HG03342 (cell line): ENCODE measurements around the gene CD200.

ENCODE experiments used
- ATAC-seq: cut with Tn5 transposase; IDR thresholded peaks from one replicate; pipeline ENCODE4 v1.9.1; 2021; ENCODE audit warnings: mild to moderate bottlenecking, moderate library complexity; ENCODE audit not compliant: unreplicated experiment

CD200 gene

DNA sequence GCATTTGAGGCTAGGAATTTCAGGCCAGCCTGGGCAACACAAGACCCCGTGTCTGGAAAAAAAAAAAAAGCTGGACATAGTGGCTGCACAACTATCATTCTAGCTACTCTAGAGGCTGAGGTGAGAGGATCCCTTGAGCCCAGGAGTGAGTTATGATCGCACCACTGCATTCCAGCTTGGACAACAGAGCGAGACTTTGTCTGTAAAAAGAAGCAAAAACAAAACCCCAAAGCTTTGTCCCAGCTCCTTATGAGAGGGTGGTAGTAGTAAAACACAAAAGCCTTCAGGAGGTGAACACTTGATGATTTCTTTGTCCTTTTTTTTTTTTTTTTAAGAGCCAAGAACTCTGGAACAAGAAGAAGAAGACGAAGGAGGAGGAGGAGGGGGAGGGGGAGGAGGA is 1.1 kb upstream of the CD200 start:
- ATAC-seq, result no peak

DNA sequence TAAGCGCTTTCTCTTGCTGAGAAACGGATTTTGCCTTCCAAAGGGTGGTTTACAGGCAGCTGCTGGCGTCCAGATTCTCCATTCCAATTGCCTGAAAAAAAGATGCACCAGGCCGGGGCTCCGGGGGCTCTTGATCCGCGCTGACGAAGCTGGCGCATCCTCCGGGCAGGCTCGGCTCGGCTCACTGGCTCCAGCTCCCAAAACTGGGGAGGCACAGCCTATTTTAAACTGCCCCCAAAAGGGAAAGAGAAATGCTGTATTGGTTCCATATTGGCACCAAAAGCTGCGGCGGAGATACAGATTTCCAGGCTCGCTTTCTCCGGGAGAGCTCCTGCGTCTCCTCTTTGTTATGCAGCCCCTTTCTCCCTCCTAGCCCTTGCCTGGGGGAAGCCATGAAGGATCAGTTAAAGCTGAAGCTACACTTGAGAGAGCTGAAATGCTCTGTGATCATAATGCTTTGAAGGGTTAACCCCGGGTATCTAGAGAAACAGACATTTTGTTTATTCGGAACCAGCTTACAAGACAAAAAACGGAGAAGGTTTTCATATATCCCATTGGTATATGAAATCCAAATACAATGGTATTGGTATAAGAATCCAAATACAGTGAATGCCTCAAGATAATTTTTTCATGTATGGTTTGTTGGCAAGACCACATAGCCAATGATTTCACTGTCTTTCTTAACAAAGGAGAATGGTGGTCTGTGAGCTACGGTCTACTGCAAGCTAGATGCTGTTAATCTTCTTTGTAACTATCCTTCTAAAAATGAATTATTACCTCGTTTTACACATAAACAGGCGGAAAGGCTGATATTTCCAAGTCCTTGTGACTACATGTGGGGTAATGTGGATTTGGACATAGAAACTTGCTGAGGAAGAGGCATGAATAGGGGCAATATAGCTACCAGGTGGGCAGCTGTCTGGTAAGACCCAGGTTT is 693 bp downstream of the CD200 start:
- ATAC-seq, result peak; percentile 32

DNA sequence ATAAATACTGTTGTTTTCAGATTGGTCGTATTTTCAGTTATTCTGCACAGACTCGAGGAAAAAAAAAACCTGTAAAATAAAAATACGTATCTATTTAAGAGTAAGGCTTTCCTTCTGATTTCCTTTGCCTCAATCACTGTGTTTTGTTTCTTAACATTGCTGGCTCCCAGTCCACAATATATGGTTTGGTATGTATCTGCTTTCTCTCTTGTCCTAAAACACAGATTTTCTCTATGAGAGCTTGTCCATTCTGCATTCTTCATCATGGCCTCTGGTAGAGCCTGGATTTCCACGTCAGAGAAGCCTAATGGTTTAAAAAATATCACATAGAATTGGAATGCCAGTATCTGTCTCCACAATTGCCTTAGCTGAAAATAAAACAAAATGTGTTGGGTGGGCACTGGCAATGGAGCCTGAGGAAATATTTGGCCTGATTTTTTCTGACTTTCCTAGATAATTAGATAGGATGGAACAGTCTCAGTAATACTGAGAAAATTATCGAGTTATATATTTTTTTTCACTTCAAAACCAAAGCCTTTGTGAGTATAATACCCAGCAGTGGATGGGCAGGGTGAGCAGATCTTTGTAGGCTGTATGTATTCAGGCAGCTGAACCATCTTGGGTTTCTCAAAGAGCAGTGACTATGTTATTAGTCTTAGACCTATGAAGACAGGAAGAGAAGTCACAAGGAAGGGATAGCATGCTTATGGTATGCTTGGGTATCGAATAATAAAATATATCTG is 1.9 kb downstream of the CD200 start:
- no peak for ATAC-seq

DNA sequence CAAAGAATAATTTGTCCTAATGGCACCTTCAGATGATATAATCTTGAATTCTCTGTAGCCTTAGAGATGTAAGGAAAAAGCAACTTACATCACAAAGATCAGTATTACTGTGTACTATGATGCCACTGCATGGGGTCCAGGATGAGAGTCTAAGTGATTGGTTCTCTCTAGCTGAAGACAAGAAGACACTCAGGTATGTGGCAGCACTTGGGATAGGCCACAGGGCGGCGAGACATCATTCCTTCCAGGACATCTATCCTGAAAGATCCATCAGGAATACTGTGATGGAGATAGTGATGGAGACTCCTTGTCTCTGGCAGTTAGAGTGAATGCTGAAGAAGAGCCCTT is 2.5 kb downstream of the CD200 start:
- no peak for ATAC-seq

DNA sequence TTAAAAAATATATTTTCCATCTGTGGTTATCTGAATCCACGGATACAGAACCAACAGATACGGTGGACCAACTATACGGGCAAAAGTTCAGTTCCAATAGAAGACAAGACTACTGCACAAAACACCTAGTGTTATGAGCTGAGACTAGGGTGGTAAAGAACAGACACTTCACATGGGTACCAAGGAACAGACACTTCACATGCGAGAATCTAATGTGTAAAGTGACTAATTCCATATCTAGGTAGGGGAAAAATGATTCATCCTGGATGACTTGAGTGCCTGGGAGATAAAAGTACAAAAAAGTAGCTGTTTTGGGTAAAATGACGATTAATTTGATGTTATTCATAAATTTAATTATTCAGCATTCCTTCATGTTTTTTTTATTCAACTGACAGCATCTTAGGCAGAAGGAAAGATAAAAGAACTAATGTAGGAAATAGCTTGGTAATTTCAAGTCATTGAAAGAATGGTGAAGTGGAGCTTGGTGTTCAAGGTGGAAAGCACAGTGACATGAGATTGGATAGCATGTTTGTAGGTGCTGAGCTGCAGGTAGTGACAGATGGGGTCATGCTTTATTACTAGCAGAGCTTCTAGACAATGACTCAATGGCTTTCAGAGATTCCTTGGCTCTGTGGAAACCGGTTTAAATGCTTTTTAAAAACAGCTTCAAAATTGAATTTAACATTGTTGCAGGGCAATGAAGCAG is 5.2 kb downstream of the CD200 start:
- no peak for ATAC-seq

DNA sequence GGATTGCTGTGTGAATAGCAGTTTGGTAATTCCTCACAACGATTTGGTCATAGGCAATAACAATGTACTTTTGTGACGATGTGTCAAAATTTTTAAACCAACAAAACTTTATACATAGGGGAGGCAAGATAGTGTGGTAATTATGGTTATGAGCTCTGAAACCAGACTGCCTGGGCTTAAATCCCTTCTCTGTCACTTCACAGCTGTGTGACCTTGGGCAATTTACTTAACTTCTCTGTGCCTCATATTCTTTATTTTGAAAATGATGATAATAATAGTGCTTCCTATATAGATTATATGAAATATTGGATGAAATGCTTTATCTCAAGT is 5.7 kb downstream of the CD200 start:
- no peak for ATAC-seq

DNA sequence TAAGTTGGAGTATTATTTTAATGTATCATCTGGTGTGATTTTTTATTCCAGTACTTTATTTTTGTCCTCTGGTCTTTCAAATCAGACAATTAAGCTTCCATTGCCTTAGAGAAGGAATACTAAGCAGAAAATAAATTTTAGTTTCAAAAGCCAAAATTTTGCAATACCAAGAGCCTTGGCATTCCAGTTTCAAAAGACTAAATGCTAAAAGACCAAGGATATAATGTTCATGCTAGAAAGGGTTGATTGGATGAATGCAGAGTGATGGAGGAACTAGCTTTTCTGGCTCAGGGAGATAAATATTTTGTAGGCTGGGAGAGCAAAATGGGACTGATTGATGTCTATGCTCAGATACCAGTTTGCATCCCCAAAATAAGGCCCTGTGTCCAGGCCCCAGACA is 6.2 kb downstream of the CD200 start:
- ATAC-seq, result no peak

DNA sequence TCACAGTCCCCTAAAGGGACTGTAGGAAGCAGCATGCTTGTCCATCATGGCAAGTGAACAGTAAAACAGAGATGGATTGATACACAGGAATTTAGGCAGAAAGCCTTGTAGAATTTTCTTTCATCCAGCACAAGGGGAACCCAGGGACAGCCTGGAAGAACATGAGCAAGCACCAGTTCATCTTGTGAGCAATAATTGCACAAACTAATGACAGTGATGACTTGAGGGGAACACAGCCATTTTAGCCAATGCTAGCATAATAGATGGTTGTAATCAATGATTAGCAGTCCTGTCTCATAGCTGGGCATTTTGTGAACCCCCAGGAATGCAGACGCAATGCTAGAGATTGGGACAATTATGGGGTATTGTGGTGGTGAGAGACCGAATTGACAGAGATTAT is 6.7 kb downstream of the CD200 start:
- ATAC-seq, result no peak

DNA sequence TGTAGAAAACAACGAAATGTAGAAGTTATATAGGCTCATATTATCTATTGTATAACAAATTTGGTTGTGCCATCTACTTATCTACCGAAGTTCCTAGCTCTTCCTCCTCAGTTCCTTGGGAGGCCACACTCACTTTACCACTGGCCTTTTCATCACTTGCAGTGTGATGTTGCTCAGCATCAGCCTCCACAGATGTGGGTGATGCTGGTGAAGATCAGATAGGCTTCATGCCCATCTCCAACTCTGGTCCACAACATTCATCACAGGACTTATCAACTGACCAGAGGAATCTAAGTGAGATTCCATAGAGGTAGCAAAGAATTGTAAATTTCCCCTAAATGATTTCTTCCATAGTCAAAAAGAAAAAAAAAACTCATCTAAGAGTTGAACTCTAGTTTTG is 8.4 kb downstream of the CD200 start:
- no peak for ATAC-seq

DNA sequence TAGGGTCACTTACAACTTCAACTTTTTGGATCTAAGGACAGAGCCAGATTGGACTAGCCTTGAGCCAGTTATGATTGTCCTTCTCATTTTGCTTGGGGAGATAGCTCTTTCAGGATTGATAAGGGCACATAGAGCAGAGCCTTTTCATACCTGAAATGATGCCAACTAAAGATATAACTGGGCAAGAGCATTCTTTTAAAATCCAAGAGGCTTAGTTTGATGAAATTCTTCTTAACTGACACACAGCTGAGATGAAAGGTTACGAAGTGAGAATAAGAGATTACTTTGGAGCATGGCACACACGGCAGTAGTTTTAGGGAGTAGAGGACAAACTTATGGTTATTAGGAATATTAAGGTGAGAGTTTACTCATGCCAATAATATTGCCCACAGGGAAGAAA is 12.7 kb downstream of the CD200 start:
- ATAC-seq, result no peak

DNA sequence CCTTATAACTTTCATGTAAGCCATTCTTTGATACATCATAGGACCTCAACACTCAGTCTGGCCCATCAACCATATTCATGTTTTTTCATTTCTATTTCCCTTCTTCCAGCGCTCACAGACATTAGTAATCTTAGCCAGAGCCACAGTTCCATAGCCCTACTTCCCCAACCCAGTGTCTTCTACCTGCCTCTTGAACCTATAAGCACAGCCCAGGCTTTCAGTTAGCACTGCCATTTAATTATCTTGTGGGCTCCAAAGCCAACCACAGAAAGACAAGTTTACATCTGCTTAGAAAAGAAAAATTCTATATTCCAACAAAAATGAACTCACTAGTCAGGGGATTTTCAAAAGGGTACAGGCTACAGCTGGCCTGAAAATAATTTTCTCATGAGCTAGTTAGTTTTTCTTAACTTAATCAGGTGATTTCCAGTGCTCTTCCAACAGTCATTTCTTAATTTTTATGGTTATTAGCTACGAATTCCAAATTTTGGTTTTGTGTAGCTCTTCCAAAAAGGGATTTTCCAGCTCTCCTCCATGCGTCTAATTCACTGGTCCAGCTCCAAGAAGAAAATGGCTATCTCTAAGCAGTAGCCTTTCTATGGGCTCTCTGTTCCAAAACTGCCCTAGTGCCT is 13.7 kb downstream of the CD200 start:
- ATAC-seq, result no peak

DNA sequence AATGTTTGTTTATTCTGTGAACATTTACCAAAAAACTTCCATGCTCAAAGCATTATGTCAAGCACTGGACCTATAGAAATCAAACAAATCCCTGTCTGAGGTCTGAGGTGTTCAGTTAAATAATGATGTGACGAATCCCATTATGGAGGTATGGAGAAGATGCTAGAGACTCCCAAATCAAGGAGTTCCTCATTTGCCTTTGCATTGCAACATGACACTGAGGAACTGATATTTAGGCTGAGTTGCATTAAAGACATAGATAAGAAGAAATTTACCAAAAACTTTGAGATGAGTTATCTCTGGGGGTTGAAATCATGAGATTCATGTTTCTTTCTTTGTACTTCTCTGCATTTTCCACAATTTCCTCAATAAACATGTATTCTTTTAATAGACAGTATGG is 16.0 kb downstream of the CD200 start:
- ATAC-seq, result no peak

DNA sequence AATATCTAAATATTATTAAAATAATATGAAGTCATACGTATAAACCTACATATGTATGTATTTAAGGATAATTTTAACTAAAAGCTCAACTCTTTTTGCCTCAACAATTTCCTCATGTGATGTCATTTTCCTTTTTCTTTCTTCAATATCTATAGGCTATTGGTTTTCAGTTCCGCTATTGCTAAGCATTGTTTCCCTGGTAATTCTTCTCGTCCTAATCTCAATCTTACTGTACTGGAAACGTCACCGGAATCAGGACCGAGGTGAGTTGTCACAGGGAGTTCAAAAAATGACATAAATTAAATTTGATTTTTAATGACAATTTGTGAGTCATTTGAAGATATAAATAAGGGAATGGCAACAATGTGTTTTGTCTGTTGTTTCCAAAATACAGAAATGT is 16.6 kb downstream of the CD200 start:
- ATAC-seq, result no peak

DNA sequence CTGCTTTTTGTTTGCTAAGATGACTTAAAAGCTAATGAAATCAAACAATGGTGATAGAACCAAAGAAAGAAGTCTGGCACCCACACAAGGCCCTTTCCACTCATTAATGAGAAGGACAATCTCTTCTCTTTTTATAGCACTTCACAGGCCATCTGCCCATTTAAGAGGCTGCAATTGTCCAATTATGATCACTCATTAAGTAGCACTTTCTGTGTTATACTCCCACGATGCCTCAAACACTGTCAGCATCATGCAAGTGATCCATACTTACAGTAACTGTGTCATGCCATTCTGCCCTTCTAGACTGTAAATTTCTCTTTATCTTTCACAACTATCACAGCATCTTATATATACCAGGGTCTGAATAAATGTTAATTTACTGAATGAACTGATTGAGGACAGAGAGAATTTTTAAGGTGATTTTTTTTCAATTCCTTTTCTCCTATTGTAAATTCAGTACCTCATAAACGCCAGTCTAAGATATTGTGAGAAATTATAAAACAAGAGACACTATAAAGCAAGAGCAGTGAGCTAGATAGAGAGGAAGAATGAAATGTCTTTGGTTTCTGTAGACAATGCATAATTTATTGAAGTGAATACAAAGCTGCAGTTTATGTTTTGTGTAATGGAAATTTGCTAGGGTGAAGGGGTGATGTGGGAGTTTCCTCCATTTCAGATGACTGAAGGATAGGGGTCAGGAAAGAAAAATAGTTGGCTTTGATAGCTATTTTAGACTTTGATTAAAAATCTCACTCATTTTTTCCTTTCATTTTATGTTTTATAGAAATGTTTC is 17.3 kb downstream of the CD200 start:
- ATAC-seq, result no peak

DNA sequence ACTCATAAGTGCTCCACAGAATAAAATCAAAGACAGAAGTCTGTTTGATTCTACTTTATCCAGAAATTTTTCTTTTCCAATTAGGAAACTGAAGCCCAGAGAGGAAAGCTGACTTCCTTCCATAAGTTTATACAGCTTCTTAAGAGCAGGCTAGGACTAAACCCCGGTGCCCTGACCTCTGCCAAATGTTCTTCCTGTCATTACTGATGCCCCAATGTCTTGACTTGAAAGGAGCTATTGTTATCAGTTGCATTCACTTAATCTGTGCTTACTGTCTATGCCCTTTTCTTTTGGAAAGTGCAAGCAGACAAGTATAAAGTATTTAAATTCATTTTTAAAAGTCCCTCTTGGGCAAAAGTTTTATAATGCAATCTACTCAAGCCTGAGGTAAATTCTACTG is 18.1 kb downstream of the CD200 start:
- no peak for ATAC-seq

DNA sequence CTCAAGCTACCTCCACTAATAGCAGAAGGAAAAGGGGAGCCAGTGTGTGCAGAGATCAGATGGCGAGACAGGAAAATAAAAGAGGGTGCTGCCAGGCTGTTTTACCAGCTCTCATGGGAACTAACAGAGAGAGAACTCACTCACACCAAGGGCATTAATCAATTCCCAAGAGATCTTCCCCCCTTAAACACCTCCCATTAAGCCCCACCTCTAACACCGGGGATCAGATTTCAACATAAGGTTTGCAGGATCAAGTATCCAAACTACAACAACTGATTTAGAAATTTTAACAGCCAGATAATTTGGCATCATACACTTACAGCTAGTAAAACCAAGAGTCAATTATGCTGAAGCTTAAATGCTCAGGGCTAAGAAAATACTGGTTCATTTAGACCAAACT is 18.9 kb downstream of the CD200 start:
- ATAC-seq, result no peak

DNA sequence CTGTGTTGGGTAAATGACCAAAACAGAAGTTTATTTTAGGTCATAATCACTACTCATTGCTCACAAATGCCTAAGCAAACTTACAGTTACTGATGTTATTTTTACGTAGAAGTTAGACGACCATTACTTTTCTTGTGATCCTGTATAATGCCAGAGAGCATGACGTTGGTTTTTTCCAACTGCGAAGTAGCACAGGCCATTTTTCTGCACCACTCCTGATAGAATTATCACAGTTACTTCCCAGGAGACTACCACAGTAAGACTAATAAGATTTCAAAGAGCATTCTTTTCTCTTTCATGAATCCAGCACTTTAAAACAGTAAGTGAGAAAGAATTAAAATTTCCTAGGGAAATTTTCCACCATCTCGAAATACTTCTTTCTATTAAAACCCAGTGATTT is 19.8 kb downstream of the CD200 start:
- no peak for ATAC-seq

DNA sequence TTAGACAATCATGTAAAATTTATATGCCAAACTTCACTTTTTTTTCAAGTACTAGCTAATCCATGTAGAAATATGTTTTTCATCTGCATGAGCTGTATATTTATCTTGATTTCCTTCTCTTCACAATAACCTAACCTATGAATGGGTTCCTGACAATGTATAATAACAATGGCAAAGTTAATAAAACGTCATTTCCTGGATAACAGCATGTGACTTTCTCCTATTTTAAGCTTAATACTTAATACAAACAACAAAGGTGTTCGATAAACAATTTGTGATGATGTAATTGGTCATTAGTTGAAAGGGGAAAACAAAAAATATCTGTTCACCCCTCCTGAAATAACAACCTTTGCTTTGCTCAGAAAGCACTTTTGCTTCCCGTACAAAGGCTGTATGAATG is 20.4 kb downstream of the CD200 start:
- no peak for ATAC-seq

DNA sequence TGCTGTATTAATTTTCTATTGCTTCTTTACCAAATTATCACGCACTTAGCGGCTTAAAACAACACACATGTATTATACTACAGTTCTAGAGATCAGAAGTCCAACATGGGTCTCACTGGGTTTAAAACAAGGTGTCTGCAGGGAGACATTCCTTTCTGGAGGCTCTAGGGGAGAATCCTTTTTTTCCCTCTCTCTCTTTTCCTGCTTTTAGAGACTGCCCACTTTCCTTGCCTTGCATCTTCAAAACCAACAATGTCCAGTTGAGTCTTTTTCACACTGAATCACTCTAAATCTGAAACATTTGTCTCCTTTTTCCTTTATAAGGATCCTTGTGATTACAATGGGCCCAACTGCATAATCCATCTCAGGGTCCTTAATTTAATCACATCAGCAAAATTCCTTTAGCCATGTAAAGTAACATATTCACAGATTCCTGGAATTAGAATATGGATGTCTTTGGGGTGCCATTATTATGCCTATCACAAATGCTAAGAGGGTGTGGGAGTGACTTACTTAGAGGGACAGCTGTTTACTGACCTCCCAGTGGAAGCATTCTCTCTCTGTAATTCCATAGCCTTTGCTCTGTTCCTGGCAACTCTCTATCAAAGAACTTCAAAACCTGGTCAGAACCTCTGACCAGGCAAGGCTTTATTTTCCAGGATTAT is 21.8 kb downstream of the CD200 start:
- no peak for ATAC-seq

DNA sequence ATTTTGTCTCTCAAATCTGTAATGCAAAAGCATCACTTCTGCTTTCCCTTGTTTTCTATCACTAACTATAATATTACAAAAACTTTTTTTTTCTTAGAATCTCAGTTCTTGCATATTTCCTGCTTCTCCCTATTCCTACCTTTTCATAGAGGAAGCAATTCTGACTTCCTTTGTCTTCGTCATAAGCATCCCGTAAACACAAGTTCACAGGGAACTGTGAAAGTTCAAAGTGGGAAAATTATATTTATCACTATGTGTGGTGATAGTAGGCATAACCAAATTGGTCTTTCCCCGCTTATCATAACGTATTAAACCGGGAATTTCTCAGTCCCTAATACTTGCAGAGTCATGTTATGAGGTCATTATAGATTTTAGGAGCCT is 22.3 kb downstream of the CD200 start:
- ATAC-seq, result no peak
